ENCODE results near the gene DOCK2. TPM values are rescaled to one million over a fixed set of nuclear protein-coding genes. Genes with fewer than 3 reads are reported as not detected.

The DOCK2 gene
- total and polyA plus RNA-seq, 4 donors, result 5.0 to 30.4 (median 7.4) TPM

- peak in 4 of 6 donors; percentile 33 to 90 (median 54) for DNase-seq (ENCODE audit: low read depth in 4 of 6, low spot score in 6 of 6)
- Histone ChIP-seq H3K36me3 (ENCODE audit: control insufficient read depth, insufficient read depth, low read length) (no peaks in the 10 kb centered on the region), H3K27ac (ENCODE audit: low read depth, low read length) (no peak overlapping the region), H3K4me3 (ENCODE audit: low read depth, low read length) (no peak overlapping the region), H3K27me3 (ENCODE audit: control insufficient read depth, insufficient read depth, low read length) (no peaks in the 10 kb centered on the region), H3K4me1 (ENCODE audit: control insufficient read depth, insufficient read depth, low read length) (peaks cover 3% of the 10 kb centered on the region), H3K9me3 (ENCODE audit: control insufficient read depth, insufficient read depth, low read length) (no peaks in the 10 kb centered on the region)
- WGBS (ENCODE audit: insufficient coverage), result 18% methylated on average over 10 of the region's 14 CpGs
Measured at GRCh38 chr5:170070556-170071412, 433.7 kb downstream of the DOCK2 start.

GRCh38 chr5:170071748-170072147 lies 434.7 kb downstream of the DOCK2 start:
- H3K27me3 ChIP-seq (ENCODE audit: control insufficient read depth, insufficient read depth, low read length), result no peaks in the 10 kb centered on the region
- DNase-seq (ENCODE audit: low read depth in 4 of 6, low spot score in 6 of 6), result no peak
- no CpG with 5 or more reads among the region's 2 CpGs for WGBS (ENCODE audit: insufficient coverage)

GRCh38 chr5:170075696-170076095 lies 438.6 kb downstream of the DOCK2 start:
- no peak overlapping the region for H3K4me3 ChIP-seq (ENCODE audit: low read depth, low read length)
- no peak overlapping the region for H3K27ac ChIP-seq (ENCODE audit: low read depth, low read length)
- no peaks in the 10 kb centered on the region for H3K27me3 ChIP-seq (ENCODE audit: control insufficient read depth, insufficient read depth, low read length)
- no peaks in the 10 kb centered on the region for H3K9me3 ChIP-seq (ENCODE audit: control insufficient read depth, insufficient read depth, low read length)
- peaks cover 4% of the 10 kb centered on the region for H3K4me1 ChIP-seq (ENCODE audit: control insufficient read depth, insufficient read depth, low read length)
- no peak for DNase-seq (ENCODE audit: low read depth in 4 of 6, low spot score in 6 of 6)
- WGBS (ENCODE audit: insufficient coverage), result 83% methylated on average over 4 of the region's 7 CpGs
- no peaks in the 10 kb centered on the region for H3K36me3 ChIP-seq (ENCODE audit: control insufficient read depth, insufficient read depth, low read length)

More at GRCh38 chr5:170071748-170072147, 434.7 kb downstream of the DOCK2 start:
- Histone ChIP-seq H3K4me3 (ENCODE audit: low read depth, low read length) (no peak overlapping the region), H3K9me3 (ENCODE audit: control insufficient read depth, insufficient read depth, low read length) (no peaks in the 10 kb centered on the region), H3K27ac (ENCODE audit: low read depth, low read length) (no peak overlapping the region), H3K36me3 (ENCODE audit: control insufficient read depth, insufficient read depth, low read length) (no peaks in the 10 kb centered on the region), H3K4me1 (ENCODE audit: control insufficient read depth, insufficient read depth, low read length) (peaks cover 4% of the 10 kb centered on the region)

- Histone ChIP-seq H3K27me3 (ENCODE audit: control insufficient read depth, insufficient read depth, low read length) (no peaks in the 10 kb centered on the region), H3K9me3 (ENCODE audit: control insufficient read depth, insufficient read depth, low read length) (no peaks in the 10 kb centered on the region), H3K4me3 (ENCODE audit: low read depth, low read length) (no peak overlapping the region), H3K36me3 (ENCODE audit: control insufficient read depth, insufficient read depth, low read length) (no peaks in the 10 kb centered on the region), H3K27ac (ENCODE audit: low read depth, low read length) (no peak overlapping the region), H3K4me1 (ENCODE audit: control insufficient read depth, insufficient read depth, low read length) (peaks cover 4% of the 10 kb centered on the region)
- 100% methylated on average over 1 of the region's 1 CpG for WGBS (ENCODE audit: insufficient coverage)
- DNase-seq (ENCODE audit: low read depth in 4 of 6, low spot score in 6 of 6), result no peak
Measured at GRCh38 chr5:170076211-170076610, 439.1 kb downstream of the DOCK2 start.

GRCh38 chr5:170076739-170077138 lies 439.7 kb downstream of the DOCK2 start:
- H3K4me1 ChIP-seq (ENCODE audit: control insufficient read depth, insufficient read depth, low read length), result peaks cover 4% of the 10 kb centered on the region
- H3K27ac ChIP-seq (ENCODE audit: low read depth, low read length), result no peak overlapping the region
- no peaks in the 10 kb centered on the region for H3K27me3 ChIP-seq (ENCODE audit: control insufficient read depth, insufficient read depth, low read length)
- no peak for DNase-seq (ENCODE audit: low read depth in 4 of 6, low spot score in 6 of 6)
- H3K4me3 ChIP-seq (ENCODE audit: low read depth, low read length), result no peak overlapping the region
- H3K9me3 ChIP-seq (ENCODE audit: control insufficient read depth, insufficient read depth, low read length), result no peaks in the 10 kb centered on the region
- no peaks in the 10 kb centered on the region for H3K36me3 ChIP-seq (ENCODE audit: control insufficient read depth, insufficient read depth, low read length)

DNA sequence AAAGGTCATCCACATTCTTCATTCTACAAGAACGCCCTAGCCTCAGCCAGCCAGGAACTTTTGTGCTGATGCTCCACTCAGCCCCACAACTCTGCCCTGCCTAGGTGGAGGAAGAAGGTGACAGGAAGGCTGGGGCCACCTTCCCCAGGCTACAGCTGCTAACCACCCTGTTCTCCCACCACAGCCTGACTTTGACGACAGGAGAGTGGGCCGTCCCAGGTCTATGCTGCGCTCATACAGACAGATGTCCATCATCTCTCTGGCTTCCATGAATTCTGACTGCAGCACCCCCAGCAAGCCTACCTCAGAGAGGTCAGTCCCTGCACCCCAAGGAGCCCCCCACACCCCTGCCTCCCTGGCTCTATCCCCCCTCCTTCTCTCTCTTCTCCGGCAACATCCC lies 440.5 kb downstream of the DOCK2 start:
- H3K9me3 ChIP-seq (ENCODE audit: control insufficient read depth, insufficient read depth, low read length), result no peaks in the 10 kb centered on the region
- no peaks in the 10 kb centered on the region for H3K27me3 ChIP-seq (ENCODE audit: control insufficient read depth, insufficient read depth, low read length)
- WGBS (ENCODE audit: insufficient coverage), result 96% methylated on average over 3 of the region's 5 CpGs
- H3K27ac ChIP-seq (ENCODE audit: low read depth, low read length), result no peak overlapping the region
- H3K36me3 ChIP-seq (ENCODE audit: control insufficient read depth, insufficient read depth, low read length), result no peaks in the 10 kb centered on the region
- H3K4me1 ChIP-seq (ENCODE audit: control insufficient read depth, insufficient read depth, low read length), result peaks cover 4% of the 10 kb centered on the region
- H3K4me3 ChIP-seq (ENCODE audit: low read depth, low read length), result no peak overlapping the region
- DNase-seq (ENCODE audit: low read depth in 4 of 6, low spot score in 6 of 6), result no peak

- Histone ChIP-seq H3K4me1 (ENCODE audit: control insufficient read depth, insufficient read depth, low read length) (peaks cover 4% of the 10 kb centered on the region), H3K9me3 (ENCODE audit: control insufficient read depth, insufficient read depth, low read length) (no peaks in the 10 kb centered on the region), H3K27me3 (ENCODE audit: control insufficient read depth, insufficient read depth, low read length) (no peaks in the 10 kb centered on the region), H3K27ac (ENCODE audit: low read depth, low read length) (no peak overlapping the region), H3K36me3 (ENCODE audit: control insufficient read depth, insufficient read depth, low read length) (no peaks in the 10 kb centered on the region), H3K4me3 (ENCODE audit: low read depth, low read length) (no peak overlapping the region)
- DNase-seq (ENCODE audit: low read depth in 4 of 6, low spot score in 6 of 6), result no peak
- WGBS (ENCODE audit: insufficient coverage), result 94% methylated on average over 2 of the region's 3 CpGs
Measured at GRCh38 chr5:170078458-170078857, 441.4 kb downstream of the DOCK2 start.

DNA sequence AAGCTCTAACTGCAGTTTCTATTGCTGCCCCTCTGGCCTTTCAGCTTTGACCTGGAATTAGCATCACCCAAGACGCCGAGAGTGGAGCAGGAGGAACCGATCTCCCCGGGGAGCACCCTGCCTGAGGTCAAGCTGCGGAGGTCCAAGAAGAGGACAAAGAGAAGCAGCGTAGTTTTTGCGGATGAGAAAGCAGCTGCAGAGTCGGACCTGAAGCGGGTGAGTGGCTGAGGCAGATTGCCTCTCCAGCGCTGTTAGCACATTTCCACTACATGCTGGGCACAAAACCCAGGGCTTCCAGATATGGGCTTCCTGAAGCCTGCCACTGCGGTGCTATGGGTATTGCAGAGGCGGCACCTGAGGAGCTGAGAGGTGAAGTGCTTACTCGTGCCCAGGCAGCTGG lies 441.9 kb downstream of the DOCK2 start:
- no peak overlapping the region for H3K27ac ChIP-seq (ENCODE audit: low read depth, low read length)
- H3K4me1 ChIP-seq (ENCODE audit: control insufficient read depth, insufficient read depth, low read length), result peaks cover 4% of the 10 kb centered on the region
- no peak for DNase-seq (ENCODE audit: low read depth in 4 of 6, low spot score in 6 of 6)
- H3K27me3 ChIP-seq (ENCODE audit: control insufficient read depth, insufficient read depth, low read length), result no peaks in the 10 kb centered on the region
- no peak overlapping the region for H3K4me3 ChIP-seq (ENCODE audit: low read depth, low read length)
- H3K9me3 ChIP-seq (ENCODE audit: control insufficient read depth, insufficient read depth, low read length), result no peaks in the 10 kb centered on the region
- 88% methylated on average over 13 of the region's 13 CpGs for WGBS (ENCODE audit: insufficient coverage)
- H3K36me3 ChIP-seq (ENCODE audit: control insufficient read depth, insufficient read depth, low read length), result no peaks in the 10 kb centered on the region

DNA sequence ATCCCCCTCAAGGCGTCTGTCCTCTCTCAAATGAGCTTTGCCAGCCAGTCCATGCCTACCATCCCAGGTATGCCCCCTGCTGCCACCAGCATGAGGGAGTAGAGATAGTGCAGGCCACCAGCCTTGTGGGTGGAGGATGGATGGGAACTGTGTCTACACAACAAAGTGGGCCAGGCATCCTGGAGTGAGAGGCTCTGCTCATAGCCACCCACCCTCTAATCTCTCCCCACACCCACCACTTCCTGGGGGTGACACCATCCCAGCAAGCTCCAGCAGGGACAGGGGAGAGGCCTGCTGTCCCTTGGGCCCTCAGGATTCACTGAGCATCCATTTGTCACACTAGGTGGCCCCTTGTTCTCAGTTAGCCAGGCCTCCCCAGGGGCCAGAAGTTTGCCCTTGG lies 443.1 kb downstream of the DOCK2 start:
- H3K36me3 ChIP-seq (ENCODE audit: control insufficient read depth, insufficient read depth, low read length), result no peaks in the 10 kb centered on the region
- H3K4me1 ChIP-seq (ENCODE audit: control insufficient read depth, insufficient read depth, low read length), result peaks cover 4% of the 10 kb centered on the region
- no peak overlapping the region for H3K27ac ChIP-seq (ENCODE audit: low read depth, low read length)
- DNase-seq (ENCODE audit: low read depth in 4 of 6, low spot score in 6 of 6), result no peak
- H3K4me3 ChIP-seq (ENCODE audit: low read depth, low read length), result no peak overlapping the region
- WGBS (ENCODE audit: insufficient coverage), result no CpG with 5 or more reads among the region's 1 CpG
- no peaks in the 10 kb centered on the region for H3K27me3 ChIP-seq (ENCODE audit: control insufficient read depth, insufficient read depth, low read length)
- no peaks in the 10 kb centered on the region for H3K9me3 ChIP-seq (ENCODE audit: control insufficient read depth, insufficient read depth, low read length)

DNA sequence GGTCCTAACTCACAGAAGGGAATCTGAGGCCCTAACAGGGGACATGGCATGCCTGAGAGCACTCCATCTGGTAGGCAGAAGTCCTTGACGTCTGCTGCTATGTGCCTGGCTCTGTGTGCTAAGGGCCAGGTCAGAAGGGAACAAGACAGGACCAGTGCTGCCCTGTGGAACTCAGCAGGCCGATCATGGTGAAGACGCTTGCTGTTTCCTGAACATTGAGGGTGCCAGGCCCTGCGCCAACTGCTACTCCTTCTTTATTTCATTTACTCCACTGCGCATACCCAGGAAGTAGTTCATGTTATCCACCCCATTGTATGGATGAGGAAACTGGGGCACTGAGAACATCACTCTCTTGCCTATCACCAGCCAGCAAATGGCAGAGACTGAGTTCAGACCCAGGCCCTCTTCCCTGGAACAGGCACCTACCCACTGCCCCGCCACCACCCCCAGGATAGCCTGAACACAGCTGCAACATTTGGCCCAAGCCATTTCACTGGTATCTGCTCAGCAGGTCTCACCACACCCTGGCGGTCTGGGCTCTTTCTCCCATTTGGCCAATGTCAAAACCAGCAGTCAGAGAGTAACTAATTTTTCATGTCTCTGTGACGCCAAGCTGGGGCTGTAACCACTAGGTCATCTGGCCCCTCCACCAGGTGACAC lies 443.8 kb downstream of the DOCK2 start:
- Histone ChIP-seq H3K27me3 (ENCODE audit: control insufficient read depth, insufficient read depth, low read length) (no peaks in the 10 kb centered on the region), H3K4me1 (ENCODE audit: control insufficient read depth, insufficient read depth, low read length) (no peaks in the 10 kb centered on the region), H3K4me3 (ENCODE audit: low read depth, low read length) (no peak overlapping the region), H3K36me3 (ENCODE audit: control insufficient read depth, insufficient read depth, low read length) (no peaks in the 10 kb centered on the region), H3K9me3 (ENCODE audit: control insufficient read depth, insufficient read depth, low read length) (no peaks in the 10 kb centered on the region), H3K27ac (ENCODE audit: low read depth, low read length) (no peak overlapping the region)
- no peak for DNase-seq (ENCODE audit: low read depth in 4 of 6, low spot score in 6 of 6)
- 62% methylated on average over 6 of the region's 8 CpGs for WGBS (ENCODE audit: insufficient coverage)
